HG03097 (cell line): ENCODE data around the gene UTRN.

Experiments used
- ATAC-seq: cut with Tn5 transposase; IDR thresholded peaks from one replicate; pipeline ENCODE4 v1.9.1; 2021; ENCODE audit not compliant: unreplicated experiment, low FRiP score

UTRN gene

DNA sequence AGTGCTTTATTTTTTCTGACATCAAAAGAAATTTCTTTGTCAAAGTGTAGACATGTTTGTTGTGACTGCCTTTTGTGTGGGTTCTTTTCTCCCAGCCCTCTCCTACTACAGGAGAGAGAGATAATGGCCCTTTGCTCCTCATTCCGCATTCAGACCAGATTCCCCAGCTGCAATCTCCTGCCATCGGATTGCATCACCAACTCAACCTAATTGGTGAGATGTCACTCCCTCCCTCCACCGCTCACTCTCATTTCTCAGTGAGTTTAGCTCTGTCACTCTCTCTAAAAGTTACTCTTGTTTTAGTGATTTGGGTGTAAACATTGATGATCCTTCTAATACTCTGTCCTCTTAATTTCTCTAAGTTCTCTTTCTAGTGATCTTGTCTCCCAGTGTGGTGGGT, 22.7 kb downstream of the UTRN start:
- ATAC-seq: no peak

DNA sequence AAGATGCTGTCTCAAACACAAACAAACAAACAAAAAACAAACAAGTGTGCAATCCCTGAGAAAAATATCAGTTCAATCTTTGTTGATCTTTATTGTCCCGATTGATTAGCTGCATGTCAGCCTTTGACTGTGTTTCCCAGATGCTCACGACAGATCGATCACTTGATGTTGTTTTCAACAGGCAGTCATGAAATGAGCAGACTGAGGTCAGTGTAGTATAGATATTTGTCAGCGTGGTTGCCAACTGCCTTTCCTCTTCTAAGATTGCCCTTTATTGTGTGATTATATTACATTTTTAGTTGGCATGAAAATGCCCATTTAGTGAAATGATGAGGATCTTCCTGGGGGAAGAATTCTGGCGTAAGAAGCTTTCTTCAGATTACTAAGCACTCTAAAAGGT, 25.6 kb downstream of the UTRN start:
- ATAC-seq: no peak

GRCh38 chr6:144311361-144311760, 26.2 kb downstream of the UTRN start:
- ATAC-seq: no peak

- ATAC-seq: no peak
These were observed 28.9 kb downstream of the UTRN start for GRCh38 chr6:144314003-144314485.

DNA sequence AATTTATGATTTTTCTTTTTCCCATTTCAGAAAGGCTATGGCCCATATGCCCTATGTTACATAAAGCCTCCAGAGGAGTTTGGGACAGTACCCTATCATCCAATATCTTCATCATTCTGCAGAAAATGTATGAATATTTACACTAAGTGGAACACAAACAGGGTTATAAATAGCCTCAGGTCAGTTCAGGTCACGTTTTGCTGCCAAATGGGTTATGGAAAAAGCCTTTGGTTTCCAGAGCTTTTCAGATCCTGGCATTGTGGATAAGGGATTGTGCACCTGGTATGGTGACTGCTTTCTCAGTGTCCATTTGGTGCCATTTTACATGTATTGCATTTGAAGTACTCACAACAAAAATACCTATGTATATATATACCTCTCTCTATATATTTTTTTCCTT, 29.4 kb downstream of the UTRN start:
- ATAC-seq: no peak

DNA sequence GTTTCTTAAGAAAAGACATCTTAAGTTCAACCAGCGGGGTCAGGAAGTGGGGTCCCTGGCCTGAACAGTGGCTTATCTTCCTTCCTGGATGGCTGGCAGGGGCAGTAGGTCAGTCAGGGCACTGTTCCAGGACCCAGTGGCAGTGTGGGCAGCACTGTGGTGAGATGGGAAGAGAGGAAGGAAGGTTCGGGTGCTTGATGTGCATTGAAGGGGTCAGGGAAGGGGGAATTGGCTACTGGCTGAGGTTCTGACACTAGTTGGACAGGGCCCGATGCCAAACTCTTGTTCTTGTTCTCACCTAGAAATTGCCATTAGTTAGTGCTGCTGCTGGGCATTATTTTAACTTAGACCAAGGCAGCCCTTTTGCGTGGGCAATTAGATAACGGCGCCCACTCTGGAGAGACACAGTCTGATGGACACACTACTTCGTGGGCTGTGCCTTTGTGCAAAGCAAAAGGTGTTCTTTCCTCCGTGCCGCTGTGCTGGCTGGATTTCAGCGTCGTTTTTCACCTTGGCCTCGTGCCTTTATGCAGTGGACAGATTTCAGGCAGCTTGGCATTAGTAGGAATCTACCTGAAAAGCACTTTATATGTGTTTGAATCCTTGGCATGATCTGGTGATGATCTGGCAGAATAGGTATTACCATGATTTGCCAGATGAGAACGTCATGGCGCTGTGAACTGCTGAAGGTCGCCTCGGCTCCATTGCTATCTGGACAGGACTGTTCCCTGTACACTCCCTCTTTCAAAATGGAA, 30.3 kb downstream of the UTRN start:
- no peak for ATAC-seq

- peak; percentile 80 for ATAC-seq
These were observed 31.1 kb downstream of the UTRN start for GRCh38 chr6:144315981-144316861.

GRCh38 chr6:144316862-144317195, 31.7 kb downstream of the UTRN start:
- ATAC-seq: no peak

DNA sequence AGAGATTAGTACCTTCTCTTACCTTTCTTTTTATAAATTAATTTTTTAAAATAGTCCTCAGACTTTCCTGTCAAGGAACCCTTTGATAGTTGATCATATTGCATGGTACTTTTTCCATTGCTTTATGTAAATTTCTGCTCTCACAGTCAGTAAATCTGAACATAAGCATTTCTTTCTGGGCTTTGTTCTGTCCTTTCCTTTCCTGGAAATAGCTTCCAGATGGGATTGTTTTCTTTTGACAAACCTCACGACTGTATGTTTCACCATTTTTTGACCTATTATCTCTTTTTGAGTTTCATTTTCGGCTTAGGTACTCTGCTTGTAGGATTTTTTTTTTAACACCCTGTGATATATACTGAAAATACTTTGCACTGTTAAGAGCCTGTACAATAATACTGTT, 32.6 kb downstream of the UTRN start:
- no peak for ATAC-seq

DNA sequence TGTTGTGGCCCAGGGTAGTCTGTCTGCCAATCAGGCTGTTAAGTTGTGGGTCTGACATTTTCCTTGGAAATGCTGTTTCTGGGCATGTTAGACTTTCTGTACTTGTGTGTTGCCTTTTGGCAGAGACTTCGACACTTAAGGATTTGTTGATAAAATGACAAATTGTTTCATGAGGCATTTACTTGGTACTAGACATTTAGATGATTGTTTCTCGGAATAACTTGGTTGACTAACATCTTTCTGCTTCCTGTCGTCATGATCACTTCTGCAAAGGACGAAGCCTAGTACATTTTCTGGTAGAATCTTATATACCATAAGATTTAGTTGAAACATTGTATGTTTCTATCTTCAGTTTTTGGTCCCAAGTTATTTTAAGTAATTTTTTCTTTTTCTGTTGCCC, 34.1 kb downstream of the UTRN start:
- no peak for ATAC-seq

GRCh38 chr6:144320741-144321140, 35.6 kb downstream of the UTRN start:
- ATAC-seq: no peak

DNA sequence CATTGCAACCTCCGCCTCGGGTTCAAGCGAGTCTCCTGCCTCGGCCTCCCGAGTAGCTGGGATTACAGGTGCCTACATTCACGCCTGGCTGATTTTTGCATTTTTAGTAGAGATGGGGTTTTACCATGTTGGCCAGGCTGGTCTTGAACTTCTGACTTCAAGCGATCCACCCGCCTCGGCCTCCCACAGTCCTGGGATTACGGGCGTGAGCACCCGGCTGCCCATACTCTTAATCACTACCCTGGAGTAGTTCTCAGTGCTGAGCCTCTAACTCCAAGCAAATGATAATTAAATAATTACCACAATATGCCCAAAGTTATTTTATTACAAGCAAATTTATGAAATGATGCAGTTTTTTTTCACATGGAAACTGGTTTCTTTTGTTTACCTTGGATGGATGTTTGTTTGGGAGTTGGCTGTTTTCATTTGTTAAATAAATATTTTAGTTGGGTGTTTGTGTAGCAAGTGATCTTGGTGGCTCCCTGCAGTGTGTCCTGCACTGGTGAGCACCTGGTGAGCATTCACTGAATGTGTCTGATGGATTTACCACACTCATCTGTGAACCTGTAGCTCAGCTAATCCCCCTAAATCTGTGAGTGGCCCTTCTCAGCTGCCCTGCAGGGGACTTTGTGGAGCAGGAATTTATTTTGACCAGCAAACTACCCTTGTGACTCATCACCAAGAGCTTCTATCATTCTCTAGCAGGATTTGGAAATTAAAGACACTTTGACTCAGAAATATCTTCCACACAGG, 36.9 kb downstream of the UTRN start:
- ATAC-seq: no peak

DNA sequence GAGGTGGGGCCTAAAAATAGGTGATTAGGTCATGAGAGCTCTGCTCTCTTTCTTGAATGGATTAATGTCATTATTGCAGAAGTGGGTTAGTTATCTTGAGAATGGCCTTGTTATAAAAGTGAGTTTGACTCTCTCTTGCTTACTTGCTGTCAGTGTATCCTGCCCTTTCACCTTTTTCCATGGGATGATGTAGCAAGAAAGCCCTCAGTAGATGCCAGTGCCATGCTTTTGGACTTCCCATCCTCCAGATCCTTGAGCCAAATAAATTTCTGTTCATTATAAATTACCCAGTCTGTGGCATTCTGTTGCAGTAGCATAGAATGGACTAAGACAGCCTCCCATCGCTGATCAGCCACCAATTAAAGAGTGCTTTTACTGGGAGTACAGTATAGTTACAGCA, 40.1 kb downstream of the UTRN start:
- no peak for ATAC-seq

DNA sequence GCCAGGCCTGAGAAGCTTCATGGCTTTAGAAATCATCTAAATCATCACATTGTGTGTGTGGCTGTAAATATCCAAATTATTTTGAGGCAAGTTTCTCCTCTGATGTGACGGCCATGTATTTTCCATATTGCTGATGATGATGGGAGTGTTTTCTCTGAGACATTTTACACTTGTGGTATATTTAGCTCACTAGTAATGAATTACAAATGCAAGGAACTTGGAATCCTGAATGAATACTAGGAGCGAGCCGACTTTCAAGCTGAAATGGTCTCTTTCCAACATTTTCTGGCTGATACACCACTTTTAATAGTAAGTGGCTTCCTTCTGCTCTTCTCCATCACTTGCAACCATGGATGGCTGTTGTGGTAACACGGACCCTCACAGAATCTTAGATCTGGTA, 41.3 kb downstream of the UTRN start:
- ATAC-seq: no peak

DNA sequence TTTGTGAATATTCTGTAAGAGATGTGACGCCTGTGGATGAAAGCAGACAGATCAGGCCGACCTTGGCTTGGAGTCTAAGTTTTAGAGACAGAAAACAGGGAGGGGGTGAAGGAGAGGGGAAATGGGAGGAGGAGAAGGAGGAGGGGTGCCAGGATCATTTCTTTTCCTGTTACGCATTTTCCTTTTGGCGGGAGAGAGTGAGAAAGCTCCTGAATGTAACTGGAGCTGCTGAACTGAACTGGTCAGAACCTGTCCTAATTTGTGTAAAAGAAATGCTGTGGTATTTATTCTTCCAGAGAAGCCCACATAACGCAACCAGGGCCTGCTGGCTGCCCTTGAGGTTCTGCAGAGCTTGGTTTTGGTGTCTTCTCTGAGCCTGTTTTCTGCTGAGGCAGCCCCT, 41.9 kb downstream of the UTRN start:
- ATAC-seq: no peak

- no peak for ATAC-seq
These were observed 45.2 kb downstream of the UTRN start for GRCh38 chr6:144330017-144330987.

DNA sequence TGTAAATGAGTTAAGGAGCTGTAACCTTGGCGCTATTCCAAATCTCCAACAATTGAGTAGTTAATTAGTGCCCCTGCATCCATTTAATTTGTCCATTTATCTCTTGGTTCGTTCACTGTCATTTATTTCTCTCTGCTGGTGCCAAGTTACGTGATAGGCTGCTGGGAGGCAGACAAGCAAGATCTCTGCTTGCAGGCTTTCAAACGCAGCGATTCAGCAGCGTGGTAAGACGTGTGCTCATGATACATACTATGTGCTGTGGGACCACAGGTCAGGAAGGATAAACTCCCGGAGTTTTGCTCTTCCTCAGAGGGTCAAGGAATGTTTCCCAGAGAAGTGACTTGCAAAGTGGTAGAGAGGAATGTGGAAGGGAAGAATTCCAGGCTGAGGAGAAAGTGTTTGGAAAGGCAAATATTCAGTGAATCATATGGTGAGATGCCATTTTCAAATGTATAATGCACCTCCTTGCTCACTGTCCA, 46.4 kb downstream of the UTRN start:
- no peak for ATAC-seq

DNA sequence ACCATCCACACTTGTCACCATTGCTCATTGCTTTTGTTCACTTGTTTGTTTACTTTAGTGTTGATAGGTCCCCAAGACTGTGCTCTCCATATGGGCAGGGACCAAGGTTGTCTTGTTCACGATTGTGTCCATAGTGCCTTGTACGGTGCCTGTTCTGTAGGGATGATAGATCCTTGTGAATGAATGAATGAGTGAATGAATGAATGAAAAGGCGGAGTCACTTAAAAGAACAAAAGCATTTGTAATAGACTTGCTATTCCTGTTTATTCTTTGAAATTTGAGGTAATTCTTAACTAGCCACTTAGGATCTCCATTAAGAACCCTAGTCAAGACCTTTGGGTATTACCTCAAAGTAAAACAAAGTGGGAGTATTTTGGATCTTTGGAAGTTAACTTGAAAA, 47.0 kb downstream of the UTRN start:
- no peak for ATAC-seq

DNA sequence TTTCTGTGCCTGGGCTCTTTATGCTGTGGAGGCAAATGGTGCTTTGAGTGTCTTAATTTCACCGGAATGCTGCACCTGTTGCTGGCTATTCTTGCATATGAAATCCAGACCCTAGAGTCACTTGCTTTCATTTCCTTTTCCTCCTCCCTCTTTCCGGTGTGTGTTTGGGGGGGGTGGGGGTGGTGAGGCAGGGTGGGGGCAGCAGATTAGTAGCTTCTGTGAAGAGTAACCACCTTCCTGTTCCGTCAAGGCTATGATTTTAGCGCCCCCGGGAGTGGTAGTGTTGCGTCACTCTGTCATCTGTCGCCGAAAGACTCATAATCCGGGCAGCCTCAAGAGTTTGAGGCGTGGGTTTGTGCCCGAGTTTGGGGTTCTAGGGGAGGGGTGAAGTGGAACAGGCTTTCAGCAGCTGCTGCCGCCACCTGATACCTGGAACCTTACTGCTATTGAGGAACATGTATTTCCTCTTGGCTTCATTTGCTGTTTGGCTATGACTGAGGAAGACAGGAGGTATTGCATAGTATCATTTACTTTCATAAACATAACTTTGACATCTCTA, 49.1 kb downstream of the UTRN start:
- ATAC-seq: no peak
